IgD-negative memory B cell (primary cell): ENCODE measurements around the gene POU2F1. TPM values are rescaled to one million over a fixed set of nuclear protein-coding genes. Genes with fewer than 3 reads are reported as not detected.
A peak's percentile ranks its signal among the peaks of the same experiment; 100 is the strongest.

Experiments
- H3K27ac Mint-ChIP-seq, 3 donors: one replicate each; pipeline ENCODE4 v1.8.0; 2020 to 2022; ENCODE audit warnings: mild to moderate bottlenecking in 3 of 3, mixed read lengths in 3 of 3, moderate library complexity in 1 of 3
- H3K27me3 Mint-ChIP-seq: one replicate; pipeline ENCODE4 v1.8.0; 2021; ENCODE audit warnings: mixed read lengths
- H3K36me3 Mint-ChIP-seq: one replicate; pipeline ENCODE4 v1.8.0; 2020; ENCODE audit warnings: mild to moderate bottlenecking, mixed read lengths
- H3K4me1 Mint-ChIP-seq, 3 donors: one replicate each; pipeline ENCODE4 v1.8.0; 2020 to 2022; ENCODE audit warnings: mixed read lengths in 3 of 3, mild to moderate bottlenecking in 1 of 3
- H3K4me3 Mint-ChIP-seq, 4 donors: one replicate each; pipeline ENCODE4 v1.8.0; 2020 to 2022; ENCODE audit warnings: mild to moderate bottlenecking in 4 of 4, mixed read lengths in 4 of 4, moderate library complexity in 3 of 4
- H3K9me3 Mint-ChIP-seq, 3 donors: one replicate each; pipeline ENCODE4 v1.8.0; 2020 to 2021; ENCODE audit warnings: mixed read lengths in 3 of 3, mild to moderate bottlenecking in 1 of 3
- polyA plus RNA-seq: library from polyadenylated mRNA; unstranded; fragments of 300-500 nt; fragmentation: Illumina TruSeq; gene quantifications from one replicate; pipeline ENCODE4 v1.2.3, GENCODE V29; 2021

POU2F1 gene
- 20.4 TPM for polyA plus RNA-seq

- peaks cover 3 to 7% (median 4%) of the 10 kb centered on the region in 3 donors for H3K9me3 Mint-ChIP-seq
- H3K27me3 Mint-ChIP-seq: no peaks in the 10 kb centered on the region
- H3K4me3 Mint-ChIP-seq: peak within 1 kb of the TSS; percentile 97 to 98 (median 98)
- H3K36me3 Mint-ChIP-seq: no peaks in the 10 kb centered on the region
- peaks cover 16 to 36% (median 23%) of the 10 kb centered on the region in 3 donors for H3K4me1 Mint-ChIP-seq
- peak within 1 kb of the TSS; percentile 95 to 99 (median 98) for H3K27ac Mint-ChIP-seq
Measured at GRCh38 chr1:167220537-167221125, at the start of gene POU2F1. Gene POU2F1 (plus strand): TSS chr1:167220886. CDS start chr1:167220898, 12 bp downstream.

- Mint-ChIP-seq H3K36me3 (no peaks in the 10 kb centered on the region), H3K4me3 (no peak overlapping the region), H3K27me3 (peaks cover 7% of the 10 kb centered on the region), H3K9me3 (peaks cover 0 to 2% (median 0%) of the 10 kb centered on the region in 3 donors), H3K27ac (no peak overlapping the region), H3K4me1 (no peaks in the 10 kb centered on the region)
Measured at GRCh38 chr1:167171286-167171929, 49.3 kb upstream of the POU2F1 start.

GRCh38 chr1:167173516-167174184, 47.0 kb upstream of the POU2F1 start:
- Mint-ChIP-seq H3K27ac (no peak overlapping the region), H3K27me3 (peaks cover 7% of the 10 kb centered on the region)

GRCh38 chr1:167175901-167176300, 44.8 kb upstream of the POU2F1 start:
- no peaks in the 10 kb centered on the region for H3K36me3 Mint-ChIP-seq
- no peak overlapping the region for H3K4me3 Mint-ChIP-seq
- no peak overlapping the region for H3K27ac Mint-ChIP-seq
- peaks cover 0 to 3% (median 0%) of the 10 kb centered on the region in 3 donors for H3K9me3 Mint-ChIP-seq
- H3K27me3 Mint-ChIP-seq: peaks cover 7% of the 10 kb centered on the region
- no peaks in the 10 kb centered on the region for H3K4me1 Mint-ChIP-seq

More at GRCh38 chr1:167173516-167174184, 47.0 kb upstream of the POU2F1 start:
- no peaks in the 10 kb centered on the region for H3K36me3 Mint-ChIP-seq
- peaks cover 0 to 3% (median 0%) of the 10 kb centered on the region in 3 donors for H3K9me3 Mint-ChIP-seq
- H3K4me3 Mint-ChIP-seq: no peak overlapping the region
- no peaks in the 10 kb centered on the region for H3K4me1 Mint-ChIP-seq

- no peak overlapping the region for H3K27ac Mint-ChIP-seq
- H3K27me3 Mint-ChIP-seq: peaks cover under 1% of the 10 kb centered on the region
- no peaks in the 10 kb centered on the region for H3K36me3 Mint-ChIP-seq
- no peaks in the 10 kb centered on the region for H3K4me1 Mint-ChIP-seq
- H3K4me3 Mint-ChIP-seq: no peak overlapping the region
- peaks cover 0 to 3% (median 0%) of the 10 kb centered on the region in 3 donors for H3K9me3 Mint-ChIP-seq
Measured at GRCh38 chr1:167178831-167179230, 41.9 kb upstream of the POU2F1 start.

GRCh38 chr1:167182571-167183320, 37.9 kb upstream of the POU2F1 start:
- peaks cover 6% of the 10 kb centered on the region for H3K27me3 Mint-ChIP-seq
- no peaks in the 10 kb centered on the region for H3K9me3 Mint-ChIP-seq
- no peaks in the 10 kb centered on the region for H3K4me1 Mint-ChIP-seq
- no peak overlapping the region for H3K27ac Mint-ChIP-seq
- H3K36me3 Mint-ChIP-seq: no peaks in the 10 kb centered on the region
- no peak overlapping the region for H3K4me3 Mint-ChIP-seq

- Mint-ChIP-seq H3K4me3 (no peak overlapping the region), H3K9me3 (no peaks in the 10 kb centered on the region), H3K36me3 (no peaks in the 10 kb centered on the region), H3K27ac (no peak overlapping the region), H3K4me1 (no peaks in the 10 kb centered on the region), H3K27me3 (peaks cover 6% of the 10 kb centered on the region)
Measured at GRCh38 chr1:167184081-167184480, 36.6 kb upstream of the POU2F1 start.

GRCh38 chr1:167185062-167185461, 35.6 kb upstream of the POU2F1 start:
- H3K27ac Mint-ChIP-seq: no peak overlapping the region
- H3K27me3 Mint-ChIP-seq: peaks cover 8% of the 10 kb centered on the region
- no peak overlapping the region for H3K4me3 Mint-ChIP-seq
- H3K36me3 Mint-ChIP-seq: no peaks in the 10 kb centered on the region
- H3K9me3 Mint-ChIP-seq: no peaks in the 10 kb centered on the region
- no peaks in the 10 kb centered on the region for H3K4me1 Mint-ChIP-seq

GRCh38 chr1:167185974-167186657, 34.6 kb upstream of the POU2F1 start:
- no peaks in the 10 kb centered on the region for H3K36me3 Mint-ChIP-seq
- no peaks in the 10 kb centered on the region for H3K9me3 Mint-ChIP-seq
- H3K27me3 Mint-ChIP-seq: peaks cover 16% of the 10 kb centered on the region
- H3K27ac Mint-ChIP-seq: no peak overlapping the region
- H3K4me3 Mint-ChIP-seq: no peak overlapping the region
- H3K4me1 Mint-ChIP-seq: no peaks in the 10 kb centered on the region

- no peaks in the 10 kb centered on the region for H3K4me1 Mint-ChIP-seq
- H3K27me3 Mint-ChIP-seq: peaks cover 18% of the 10 kb centered on the region
- no peak overlapping the region for H3K27ac Mint-ChIP-seq
- no peak overlapping the region for H3K4me3 Mint-ChIP-seq
- no peaks in the 10 kb centered on the region for H3K9me3 Mint-ChIP-seq
- H3K36me3 Mint-ChIP-seq: no peaks in the 10 kb centered on the region
Measured at GRCh38 chr1:167186771-167187170, 33.9 kb upstream of the POU2F1 start.

- H3K36me3 Mint-ChIP-seq: no peaks in the 10 kb centered on the region
- peaks cover 0 to 2% (median 0%) of the 10 kb centered on the region in 3 donors for H3K9me3 Mint-ChIP-seq
- peaks cover 18% of the 10 kb centered on the region for H3K27me3 Mint-ChIP-seq
- H3K4me3 Mint-ChIP-seq: no peak overlapping the region
- no peak overlapping the region for H3K27ac Mint-ChIP-seq
- peaks cover 0 to 2% (median 0%) of the 10 kb centered on the region in 3 donors for H3K4me1 Mint-ChIP-seq
Measured at GRCh38 chr1:167190747-167191237, 29.9 kb upstream of the POU2F1 start.

GRCh38 chr1:167191958-167192357, 28.7 kb upstream of the POU2F1 start:
- Mint-ChIP-seq H3K27ac (no peak overlapping the region), H3K4me1 (peaks cover 0 to 2% (median 0%) of the 10 kb centered on the region in 3 donors), H3K27me3 (peaks cover 17% of the 10 kb centered on the region), H3K36me3 (no peaks in the 10 kb centered on the region), H3K4me3 (no peak overlapping the region), H3K9me3 (peaks cover 0 to 2% (median 0%) of the 10 kb centered on the region in 3 donors)

GRCh38 chr1:167194182-167194581, 26.5 kb upstream of the POU2F1 start:
- Mint-ChIP-seq H3K27me3 (peaks cover 12% of the 10 kb centered on the region), H3K27ac (no peak overlapping the region), H3K4me1 (peaks cover 0 to 2% (median 0%) of the 10 kb centered on the region in 3 donors), H3K36me3 (peaks cover 1% of the 10 kb centered on the region), H3K9me3 (peaks cover 0 to 2% (median 0%) of the 10 kb centered on the region in 3 donors), H3K4me3 (no peak overlapping the region)

GRCh38 chr1:167196166-167196565, 24.5 kb upstream of the POU2F1 start:
- Mint-ChIP-seq H3K4me3 (no peak overlapping the region), H3K9me3 (peaks cover 0 to 2% (median 0%) of the 10 kb centered on the region in 3 donors), H3K4me1 (peaks cover 0 to 2% (median 0%) of the 10 kb centered on the region in 3 donors), H3K27me3 (peaks cover 3% of the 10 kb centered on the region), H3K36me3 (peaks cover 1% of the 10 kb centered on the region), H3K27ac (no peak overlapping the region)
